BJ (cell line): ENCODE data around the gene BORCS6. TPM values are rescaled to one million over a fixed set of nuclear protein-coding genes. Genes with fewer than 3 reads are reported as not detected.

ENCODE experiments used
- CTCF ChIA-PET: fragments of 350-600 bp; formaldehyde crosslinking; extraction: SDS; loops from one replicate; lab custom pipeline; 2021; ENCODE audit warnings: antibody characterized with exemption, inconsistent platforms; lab: Yijun Ruan, JAX
- POLR2A ChIA-PET: fragments of 300-600 bp; sonication (Branson Sonifier 250); formaldehyde crosslinking; extraction: SDS; loops from one replicate; lab custom pipeline; 2021; ENCODE audit warnings: antibody characterized with exemption; lab: Charles Lee
- DNase-seq: peaks from one replicate; pipeline ENCODE4 v3.0.0-alpha.2; 2011; ENCODE audit warnings: low read depth
- H3K27me3 ChIP-seq: 2 replicates; pipeline ENCODE4 v1.6.0; 2011; ENCODE audit warnings: low read length; ENCODE audit not compliant: control insufficient read depth, insufficient read depth
- H3K36me3 ChIP-seq: 2 replicates; pipeline ENCODE4 v1.5.1; 2011; ENCODE audit warnings: low read length; ENCODE audit not compliant: control insufficient read depth, insufficient read depth
- H3K4me3 ChIP-seq: 2 replicates; pipeline ENCODE4 v1.5.1; 2011; ENCODE audit warnings: low read depth, mild to moderate bottlenecking, control low read depth, low read length
- polyA plus RNA-seq: library from polyadenylated mRNA; depleted of rRNA; stranded (reverse); fragments of >200 nt; gene quantifications from 2 replicates; pipeline ENCODE4 v1.2.3, GENCODE V29; 2011
- TF ChIP-seq, protein P1 (sequence below): IDR thresholded peaks from 2 replicates; pipeline ENCODE4 v1.5.1; 2011; ENCODE audit warnings: low read depth, mild to moderate bottlenecking, control low read depth, inconsistent platforms, low read length, moderate library complexity; ENCODE audit not compliant: insufficient read depth

The BORCS6 gene
- polyA plus RNA-seq, 1 experiment = 4.5 TPM

- POLR2A ChIA-PET = interaction anchor here (0.6 to 1.4 kb wide), 3 partner anchors 15 to 34 kb away, joined by 3 read pairs; no protein-coding TSS in a partner anchor
- DNase-seq = peak; percentile 95
- TF ChIP-seq, protein P1, sequence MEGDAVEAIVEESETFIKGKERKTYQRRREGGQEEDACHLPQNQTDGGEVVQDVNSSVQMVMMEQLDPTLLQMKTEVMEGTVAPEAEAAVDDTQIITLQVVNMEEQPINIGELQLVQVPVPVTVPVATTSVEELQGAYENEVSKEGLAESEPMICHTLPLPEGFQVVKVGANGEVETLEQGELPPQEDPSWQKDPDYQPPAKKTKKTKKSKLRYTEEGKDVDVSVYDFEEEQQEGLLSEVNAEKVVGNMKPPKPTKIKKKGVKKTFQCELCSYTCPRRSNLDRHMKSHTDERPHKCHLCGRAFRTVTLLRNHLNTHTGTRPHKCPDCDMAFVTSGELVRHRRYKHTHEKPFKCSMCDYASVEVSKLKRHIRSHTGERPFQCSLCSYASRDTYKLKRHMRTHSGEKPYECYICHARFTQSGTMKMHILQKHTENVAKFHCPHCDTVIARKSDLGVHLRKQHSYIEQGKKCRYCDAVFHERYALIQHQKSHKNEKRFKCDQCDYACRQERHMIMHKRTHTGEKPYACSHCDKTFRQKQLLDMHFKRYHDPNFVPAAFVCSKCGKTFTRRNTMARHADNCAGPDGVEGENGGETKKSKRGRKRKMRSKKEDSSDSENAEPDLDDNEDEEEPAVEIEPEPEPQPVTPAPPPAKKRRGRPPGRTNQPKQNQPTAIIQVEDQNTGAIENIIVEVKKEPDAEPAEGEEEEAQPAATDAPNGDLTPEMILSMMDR = no peak
- peak overlapping the region; percentile 78 for H3K4me3 ChIP-seq
- CTCF ChIA-PET = interaction anchor here (0.8 to 2.3 kb wide), 8 partner anchors 11 to 68 kb away, joined by 3 to 9 read pairs (median 4); partner anchors contain the start of gene TMEM107
- no peaks in the 10 kb centered on the region for H3K36me3 ChIP-seq
- H3K27me3 ChIP-seq = no peaks in the 10 kb centered on the region
These were observed 2.3 kb downstream of the BORCS6 start for GRCh38 chr17:8187517-8188262.

DNA sequence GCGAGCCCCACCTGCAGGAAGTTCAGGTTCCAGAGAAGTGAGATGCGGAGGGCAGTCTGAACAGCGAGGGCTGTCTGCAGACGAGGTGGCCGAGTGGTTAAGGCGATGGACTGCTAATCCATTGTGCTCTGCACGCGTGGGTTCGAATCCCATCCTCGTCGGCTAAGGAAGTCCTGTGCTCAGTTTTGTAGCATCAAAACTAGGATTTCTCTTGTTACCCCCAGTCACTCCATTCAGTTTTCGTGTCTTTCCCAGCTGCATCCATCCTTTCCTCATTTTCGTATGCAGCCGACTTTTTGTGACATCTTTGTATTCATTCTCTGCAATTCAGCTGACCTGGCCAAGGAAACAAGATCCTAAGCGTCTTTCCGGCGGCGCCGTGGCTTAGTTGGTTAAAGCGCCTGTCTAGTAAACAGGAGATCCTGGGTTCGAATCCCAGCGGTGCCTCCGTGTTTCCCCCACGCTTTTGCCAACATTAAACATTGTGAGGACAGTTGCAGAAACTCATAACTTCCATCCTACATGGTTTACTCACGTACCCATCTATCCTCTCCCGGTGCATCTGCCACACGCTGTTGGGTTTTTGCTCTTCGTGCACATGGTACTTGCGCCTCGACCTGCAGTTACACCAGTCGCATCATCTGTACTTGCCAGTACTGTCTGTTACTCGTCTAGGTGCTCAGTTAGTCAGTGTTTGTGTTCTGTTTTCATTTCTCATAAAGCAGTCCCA lies 3.0 kb downstream of the BORCS6 start:
- H3K4me3 ChIP-seq = peak overlapping the region; percentile 72
- no peaks in the 10 kb centered on the region for H3K27me3 ChIP-seq
- no peaks in the 10 kb centered on the region for H3K36me3 ChIP-seq
- ChIA-PET POLR2A (interaction anchor here (0.6 to 1.4 kb wide), 2 partner anchors 25 to 35 kb away, joined by 3 read pairs; no protein-coding TSS in a partner anchor), CTCF (interaction anchor here (0.8 to 2.3 kb wide), 10 partner anchors 10 to 68 kb away, joined by 3 to 10 read pairs (median 4); partner anchors contain the start of gene TMEM107)
- peak; percentile 79 for DNase-seq
- TF ChIP-seq, protein P1 = peak; percentile 52; the same call in 1 of the 2 replicates

DNA sequence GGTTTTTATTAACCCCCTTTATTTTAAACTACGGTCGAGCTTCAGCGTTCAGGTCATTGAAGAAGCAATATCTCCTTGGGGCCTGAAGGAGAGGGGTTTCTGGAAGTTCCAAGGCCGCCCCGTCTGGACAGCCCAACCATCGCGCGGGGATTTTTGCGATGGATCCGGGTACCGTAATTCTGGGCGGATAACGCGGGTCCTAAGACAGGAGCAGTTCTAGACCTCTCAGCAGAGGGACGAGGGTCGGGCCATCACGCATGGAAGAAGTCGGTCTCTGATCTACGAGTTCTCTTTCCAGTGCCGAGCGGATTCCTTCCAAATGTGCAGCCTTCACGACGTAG lies 3.6 kb downstream of the BORCS6 start:
- Histone ChIP-seq H3K36me3 (no peaks in the 10 kb centered on the region), H3K4me3 (peak overlapping the region; percentile 72), H3K27me3 (no peaks in the 10 kb centered on the region)
- POLR2A ChIA-PET = interaction anchor here (1.4 kb wide), 1 partner anchor 35 kb away, joined by 3 read pairs; no protein-coding TSS in a partner anchor
- no peak for DNase-seq
- CTCF ChIA-PET = interaction anchor here (1.5 to 2.1 kb wide), 4 partner anchors 9 to 67 kb away, joined by 4 to 10 read pairs (median 7); partner anchors contain the start of gene TMEM107
- TF ChIP-seq, protein P1 = no peak; the same call in 1 of the 2 replicates

DNA sequence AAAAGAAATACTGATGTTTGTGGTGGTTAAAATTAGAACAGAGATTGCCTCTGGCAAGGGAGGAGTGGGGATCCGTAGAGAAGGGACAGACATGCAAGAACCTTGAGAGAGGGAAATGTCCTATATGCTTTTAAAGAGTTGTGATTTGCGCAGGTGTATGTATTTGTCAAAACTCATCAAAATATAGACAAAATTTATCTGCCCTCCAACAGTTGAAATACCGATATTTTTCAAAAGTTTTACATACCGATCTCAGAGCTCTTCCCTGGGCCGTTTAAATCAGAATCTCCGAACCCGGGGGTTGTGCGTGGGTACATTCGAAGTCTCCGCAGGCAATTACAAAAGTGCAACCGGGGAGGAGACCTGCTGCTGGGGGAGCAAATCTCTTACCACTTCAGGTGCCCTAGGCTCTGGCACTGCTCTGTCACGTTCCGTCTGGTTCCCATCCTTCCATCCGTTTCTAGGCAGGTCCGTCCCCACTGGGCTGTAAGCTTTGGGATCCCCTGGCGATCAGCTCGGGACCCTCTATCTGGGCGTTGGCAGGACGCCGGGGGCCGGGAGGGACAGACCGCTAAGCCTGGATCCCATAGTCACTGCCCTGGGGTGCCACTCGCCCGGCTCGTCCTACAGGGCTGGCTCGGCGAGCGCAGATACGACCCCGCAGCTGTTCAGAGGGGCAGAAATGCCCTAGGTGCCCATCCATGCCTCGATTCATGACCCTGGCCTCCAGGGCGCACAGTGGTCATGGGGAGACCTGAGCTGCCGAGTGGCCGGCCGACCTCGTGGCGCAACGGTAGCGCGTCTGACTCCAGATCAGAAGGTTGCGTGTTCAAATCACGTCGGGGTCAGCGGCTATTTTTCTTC lies 4.2 kb downstream of the BORCS6 start:
- TF ChIP-seq, protein P1 = no peak
- Histone ChIP-seq H3K27me3 (no peaks in the 10 kb centered on the region), H3K4me3 (peak overlapping the region; percentile 72), H3K36me3 (no peaks in the 10 kb centered on the region)
- POLR2A ChIA-PET = no interaction called here
- no peak for DNase-seq
- CTCF ChIA-PET = interaction anchor here (0.6 to 2.1 kb wide), 8 partner anchors 9 to 345 kb away, joined by 3 to 10 read pairs (median 4); partner anchors contain the start of gene TMEM107
